MG63 (cell line): Measurements from ENCODE around the gene CCR7. TPM values are rescaled to one million over a fixed set of nuclear protein-coding genes. Genes with fewer than 3 reads are reported as not detected.

Experiments used
- total RNA-seq: library from RNA; depleted of rRNA; stranded (reverse); fragments of >200 nt; shearing (Covaris generic); gene quantifications from 2 replicates; pipeline ENCODE4 v1.2.3, GENCODE V29; 2014; ENCODE audit warnings: low replicate concordance; rRNA removed

CCR7 gene
- total RNA-seq, 1 experiment from 2014 or later, result not detected

Other genes starting within 250 kb of the CCR7 start
- gene GJD3, start 200.7 kb downstream of the CCR7 start, total RNA-seq, result not detected in 2 replicates
- 138 and 187 TPM in 2 replicates for gene TOP2A, start 147.6 kb downstream of the CCR7 start, total RNA-seq
- 7.9 and 12.4 TPM in 2 replicates for gene IGFBP4, start 122.0 kb downstream of the CCR7 start, total RNA-seq
- gene TNS4, start 63.8 kb downstream of the CCR7 start, total RNA-seq, result not detected in 2 replicates
- 57.9 and 83.9 TPM in 2 replicates for gene SMARCE1, start 82.3 kb upstream of the CCR7 start, total RNA-seq
- gene KRT222, start 99.7 kb upstream of the CCR7 start, total RNA-seq, result 0.53 TPM in 1 of 2 replicates, not detected in the other
- gene KRT24, start 138.3 kb upstream of the CCR7 start, total RNA-seq, result not detected in 2 replicates
- gene KRT25, start 189.9 kb upstream of the CCR7 start, total RNA-seq, result not detected in 2 replicates
- gene KRT26, start 206.7 kb upstream of the CCR7 start, total RNA-seq, result not detected in 2 replicates
- gene KRT27, start 217.1 kb upstream of the CCR7 start, total RNA-seq, result not detected in 2 replicates
- not detected in 2 replicates for gene KRT28, start 234.5 kb upstream of the CCR7 start, total RNA-seq